Prostate gland (tissue), 2 donors: ENCODE measurements around the gene BFSP1.

Experiments
- POLR2A ChIP-seq: fragments of 450-650 bp; IDR thresholded peaks from one replicate; pipeline ENCODE4 v1.6.1; 2016; ENCODE audit warnings: antibody characterized with exemption, mild to moderate bottlenecking
- TF ChIP-seq, protein P1 (sequence below), 4 experiments: fragments of 200-600 bp in 2 of 4; fragments of 450-650 bp in 2 of 4; sonication (generic) in 2 of 4; IDR thresholded peaks; 1 replicate in 3 of 4; 2 replicates in 1 of 4; pipeline ENCODE4 v1.5.1; 2016 to 2019; ENCODE audit warnings: antibody characterized with exemption in 4 of 4, mild to moderate bottlenecking in 2 of 4, moderate library complexity in 2 of 4

DNA sequence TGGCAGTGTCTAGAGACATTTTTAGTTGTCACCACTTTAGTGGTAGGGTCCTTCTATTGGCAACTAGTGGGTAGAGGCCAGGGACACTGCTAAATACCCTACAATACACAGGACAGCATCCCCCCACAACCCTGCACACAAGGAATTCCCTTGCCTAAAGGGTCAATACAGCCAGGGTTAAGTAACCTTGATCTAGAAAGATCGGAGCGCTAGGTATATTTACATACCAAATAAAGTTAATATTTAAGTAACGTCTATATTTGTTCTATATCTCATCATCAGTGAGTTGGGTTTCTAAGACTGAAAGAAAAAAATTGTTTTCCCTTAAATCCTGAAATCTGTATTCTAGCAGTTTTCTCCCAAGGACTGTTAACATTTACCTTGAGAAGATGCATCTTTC lies 16.1 kb downstream of the BFSP1 start:
- no peak for TF ChIP-seq POLR2A
- TF ChIP-seq, protein P1, sequence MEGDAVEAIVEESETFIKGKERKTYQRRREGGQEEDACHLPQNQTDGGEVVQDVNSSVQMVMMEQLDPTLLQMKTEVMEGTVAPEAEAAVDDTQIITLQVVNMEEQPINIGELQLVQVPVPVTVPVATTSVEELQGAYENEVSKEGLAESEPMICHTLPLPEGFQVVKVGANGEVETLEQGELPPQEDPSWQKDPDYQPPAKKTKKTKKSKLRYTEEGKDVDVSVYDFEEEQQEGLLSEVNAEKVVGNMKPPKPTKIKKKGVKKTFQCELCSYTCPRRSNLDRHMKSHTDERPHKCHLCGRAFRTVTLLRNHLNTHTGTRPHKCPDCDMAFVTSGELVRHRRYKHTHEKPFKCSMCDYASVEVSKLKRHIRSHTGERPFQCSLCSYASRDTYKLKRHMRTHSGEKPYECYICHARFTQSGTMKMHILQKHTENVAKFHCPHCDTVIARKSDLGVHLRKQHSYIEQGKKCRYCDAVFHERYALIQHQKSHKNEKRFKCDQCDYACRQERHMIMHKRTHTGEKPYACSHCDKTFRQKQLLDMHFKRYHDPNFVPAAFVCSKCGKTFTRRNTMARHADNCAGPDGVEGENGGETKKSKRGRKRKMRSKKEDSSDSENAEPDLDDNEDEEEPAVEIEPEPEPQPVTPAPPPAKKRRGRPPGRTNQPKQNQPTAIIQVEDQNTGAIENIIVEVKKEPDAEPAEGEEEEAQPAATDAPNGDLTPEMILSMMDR (IDR thresholded peaks at IDR 0.05), result no peak
